ENCODE data around the gene INF2. TPM values are rescaled to one million over a fixed set of nuclear protein-coding genes. Genes with fewer than 3 reads are reported as not detected.
A peak's percentile ranks its signal among the peaks of the same experiment; 100 is the strongest.
"Not testable (repeated sequence)": the region's sequence is repeated elsewhere in the genome, so short reads cannot be mapped to it uniquely, and the experiment has no call there.

The INF2 gene
- total RNA-seq, 2 donors from 2014 or later, result 21.9 to 43.5 TPM

DNA sequence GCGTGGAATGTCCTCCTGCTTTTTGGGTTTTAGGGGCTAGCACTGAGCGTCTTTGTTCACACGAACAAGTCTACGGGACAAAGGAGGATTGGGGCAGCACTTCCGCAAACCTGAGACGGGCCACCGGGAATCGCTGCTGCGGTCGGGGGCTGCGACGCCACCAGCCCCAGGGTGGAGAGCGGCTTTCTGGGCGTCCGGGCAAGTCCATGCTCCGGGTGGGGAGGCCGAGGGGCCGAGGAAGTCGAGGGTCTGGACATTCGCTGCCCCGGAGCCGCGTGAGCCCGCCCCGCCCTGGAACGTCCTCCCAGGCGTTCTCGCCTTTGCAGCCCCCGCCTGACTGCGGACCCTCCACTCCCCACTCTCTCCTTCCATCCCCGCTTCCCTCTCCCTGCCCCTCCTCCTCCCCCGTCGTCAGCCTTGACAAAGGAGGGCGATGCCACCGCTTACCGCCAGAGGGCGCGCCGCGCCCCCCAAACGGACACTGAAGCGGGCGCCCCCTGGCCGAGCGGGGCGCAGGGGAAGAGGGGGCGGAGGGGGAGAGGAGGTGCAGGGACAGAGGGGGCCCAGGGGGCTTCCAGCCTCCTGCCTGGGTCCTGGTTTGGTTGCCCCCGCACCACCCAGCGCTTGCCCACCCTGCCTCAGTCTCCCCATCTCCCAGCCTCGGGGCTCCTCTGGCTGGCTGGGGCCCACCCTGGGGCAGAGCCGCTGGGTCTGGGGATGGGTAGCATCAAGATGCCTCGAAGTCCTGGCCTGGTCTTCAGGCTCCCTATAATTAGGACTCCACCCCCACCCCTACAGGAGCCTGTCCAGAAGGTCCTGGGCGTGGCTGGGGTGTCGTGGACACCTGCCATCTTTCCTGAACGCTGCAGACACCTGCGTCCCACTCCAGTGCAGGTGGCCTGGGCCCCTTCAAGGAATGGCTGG lies 39.1 kb upstream of the INF2 start:
- Histone ChIP-seq H3K36me3 (no peaks in the 10 kb centered on the region), H3K27ac (no peak overlapping the region), H3K27me3 (no peaks in the 10 kb centered on the region), H3K9me3 (no peaks in the 10 kb centered on the region), H3K4me3 (peak overlapping the region; percentile 31 to 48), H3K4me1 (peaks cover 0 to 10% of the 10 kb centered on the region in 2 donors)
- no peak for DNase-seq (ENCODE audit: low spot score)
- TF ChIP-seq, protein P1, sequence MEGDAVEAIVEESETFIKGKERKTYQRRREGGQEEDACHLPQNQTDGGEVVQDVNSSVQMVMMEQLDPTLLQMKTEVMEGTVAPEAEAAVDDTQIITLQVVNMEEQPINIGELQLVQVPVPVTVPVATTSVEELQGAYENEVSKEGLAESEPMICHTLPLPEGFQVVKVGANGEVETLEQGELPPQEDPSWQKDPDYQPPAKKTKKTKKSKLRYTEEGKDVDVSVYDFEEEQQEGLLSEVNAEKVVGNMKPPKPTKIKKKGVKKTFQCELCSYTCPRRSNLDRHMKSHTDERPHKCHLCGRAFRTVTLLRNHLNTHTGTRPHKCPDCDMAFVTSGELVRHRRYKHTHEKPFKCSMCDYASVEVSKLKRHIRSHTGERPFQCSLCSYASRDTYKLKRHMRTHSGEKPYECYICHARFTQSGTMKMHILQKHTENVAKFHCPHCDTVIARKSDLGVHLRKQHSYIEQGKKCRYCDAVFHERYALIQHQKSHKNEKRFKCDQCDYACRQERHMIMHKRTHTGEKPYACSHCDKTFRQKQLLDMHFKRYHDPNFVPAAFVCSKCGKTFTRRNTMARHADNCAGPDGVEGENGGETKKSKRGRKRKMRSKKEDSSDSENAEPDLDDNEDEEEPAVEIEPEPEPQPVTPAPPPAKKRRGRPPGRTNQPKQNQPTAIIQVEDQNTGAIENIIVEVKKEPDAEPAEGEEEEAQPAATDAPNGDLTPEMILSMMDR (IDR thresholded peaks at IDR 0.05), result peak; percentile 99 to 100

DNA sequence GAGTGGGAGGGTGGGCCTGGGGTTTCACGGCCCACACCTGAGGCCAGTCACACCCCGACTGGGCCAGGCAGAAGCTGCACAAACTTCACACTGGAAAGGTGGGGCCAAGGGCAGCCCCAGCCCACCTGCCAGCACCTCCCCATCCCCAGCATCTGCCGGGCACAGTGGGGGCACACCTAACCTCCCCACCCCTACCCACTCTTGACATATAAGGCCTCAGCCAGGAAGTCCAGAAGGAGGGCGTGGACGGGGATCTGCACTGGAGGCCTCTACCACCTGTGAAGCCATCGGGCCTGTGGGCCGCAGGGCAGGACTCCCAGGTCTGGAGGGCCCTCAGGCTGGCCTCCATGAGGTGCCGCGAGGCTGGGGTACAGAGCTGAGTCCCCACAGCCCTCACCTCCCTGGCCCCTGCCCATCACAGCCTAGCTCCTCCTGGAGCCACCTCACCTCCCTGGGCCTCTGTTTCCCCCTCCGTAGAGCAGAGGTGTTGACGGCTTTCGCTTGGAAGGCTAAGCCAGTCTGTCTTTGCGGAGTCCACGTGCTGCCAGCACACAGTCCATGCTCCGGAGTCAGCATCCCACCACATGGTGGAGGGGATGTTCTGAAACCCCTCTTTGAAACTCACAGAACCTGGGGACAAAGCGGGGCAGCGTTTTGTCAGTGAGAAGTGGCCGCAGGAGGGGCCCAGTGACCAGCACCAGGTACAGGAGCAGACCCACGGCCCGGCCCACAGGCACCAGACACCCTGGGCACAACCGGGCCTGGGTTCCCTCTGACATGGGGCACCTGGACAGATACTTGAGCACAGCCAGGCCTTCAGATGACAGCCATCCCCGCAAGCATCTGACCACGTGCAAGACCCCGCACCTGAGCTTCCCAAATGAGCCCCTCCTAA lies 38.2 kb upstream of the INF2 start:
- no peaks in the 10 kb centered on the region for H3K27me3 ChIP-seq
- no peaks in the 10 kb centered on the region for H3K36me3 ChIP-seq
- peaks cover 0 to 10% of the 10 kb centered on the region in 2 donors for H3K4me1 ChIP-seq

DNA sequence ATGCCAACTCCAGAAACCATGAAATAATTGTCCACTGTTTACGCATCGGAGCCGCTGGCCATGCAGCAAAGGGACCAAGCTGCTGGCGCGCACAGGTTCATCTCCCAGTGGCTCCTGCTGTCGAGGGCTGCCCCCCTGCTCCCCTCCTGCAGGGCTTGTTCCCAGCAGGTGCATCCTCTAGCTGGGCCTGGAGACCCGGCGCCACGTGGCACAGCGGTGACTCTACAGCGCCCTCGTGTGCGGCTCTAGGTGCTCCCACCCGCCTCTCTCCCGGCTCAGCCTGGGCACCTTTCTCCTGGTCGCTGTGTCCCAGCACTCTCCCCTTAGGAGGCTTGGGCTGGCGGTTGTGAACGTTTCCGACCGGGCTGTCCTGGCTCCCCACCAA lies 37.5 kb upstream of the INF2 start:
- Histone ChIP-seq H3K27ac (no peak overlapping the region), H3K4me3 (no peak overlapping the region), H3K4me1 (peaks cover 0 to 10% of the 10 kb centered on the region in 2 donors)

More for the DNA sequence above, 38.2 kb upstream of the INF2 start:
- H3K27ac ChIP-seq, result no peak overlapping the region
- no peak for DNase-seq (ENCODE audit: low spot score)
- H3K9me3 ChIP-seq, result no peaks in the 10 kb centered on the region
- no peak overlapping the region for H3K4me3 ChIP-seq
- TF ChIP-seq, protein P1 (IDR thresholded peaks at IDR 0.05), result no peak

DNA sequence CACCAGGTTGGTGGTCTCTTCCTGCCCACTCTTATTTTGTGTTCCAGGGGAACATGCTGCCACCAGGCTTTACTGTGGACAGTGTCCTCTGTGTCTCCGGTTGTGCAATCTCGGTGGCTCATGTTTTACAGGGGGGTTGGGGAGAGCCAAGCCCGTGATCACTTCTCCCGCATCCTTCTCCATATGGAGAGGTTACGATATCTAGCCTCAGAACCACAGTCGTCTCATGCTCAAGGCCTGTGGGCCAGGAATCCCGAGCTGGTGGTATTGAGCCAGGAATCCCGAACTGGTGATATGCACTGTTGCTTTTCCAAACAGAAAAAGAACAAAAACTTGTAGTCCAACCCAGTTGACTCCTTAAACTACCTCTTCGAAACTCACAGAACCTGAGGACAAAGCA lies 37.0 kb upstream of the INF2 start:
- Histone ChIP-seq H3K36me3 (no peaks in the 10 kb centered on the region), H3K4me3 (no peak overlapping the region), H3K27ac (no peak overlapping the region), H3K27me3 (no peaks in the 10 kb centered on the region), H3K4me1 (peaks cover 0 to 10% of the 10 kb centered on the region in 2 donors), H3K9me3 (no peaks in the 10 kb centered on the region)
- no peak for DNase-seq (ENCODE audit: low spot score)
- TF ChIP-seq, protein P1 (IDR thresholded peaks at IDR 0.05), result no peak

More for the DNA sequence above, 37.5 kb upstream of the INF2 start:
- no peaks in the 10 kb centered on the region for H3K27me3 ChIP-seq
- TF ChIP-seq, protein P1 (IDR thresholded peaks at IDR 0.05), result no peak
- DNase-seq (ENCODE audit: low spot score), result no peak
- no peaks in the 10 kb centered on the region for H3K9me3 ChIP-seq
- no peaks in the 10 kb centered on the region for H3K36me3 ChIP-seq

DNA sequence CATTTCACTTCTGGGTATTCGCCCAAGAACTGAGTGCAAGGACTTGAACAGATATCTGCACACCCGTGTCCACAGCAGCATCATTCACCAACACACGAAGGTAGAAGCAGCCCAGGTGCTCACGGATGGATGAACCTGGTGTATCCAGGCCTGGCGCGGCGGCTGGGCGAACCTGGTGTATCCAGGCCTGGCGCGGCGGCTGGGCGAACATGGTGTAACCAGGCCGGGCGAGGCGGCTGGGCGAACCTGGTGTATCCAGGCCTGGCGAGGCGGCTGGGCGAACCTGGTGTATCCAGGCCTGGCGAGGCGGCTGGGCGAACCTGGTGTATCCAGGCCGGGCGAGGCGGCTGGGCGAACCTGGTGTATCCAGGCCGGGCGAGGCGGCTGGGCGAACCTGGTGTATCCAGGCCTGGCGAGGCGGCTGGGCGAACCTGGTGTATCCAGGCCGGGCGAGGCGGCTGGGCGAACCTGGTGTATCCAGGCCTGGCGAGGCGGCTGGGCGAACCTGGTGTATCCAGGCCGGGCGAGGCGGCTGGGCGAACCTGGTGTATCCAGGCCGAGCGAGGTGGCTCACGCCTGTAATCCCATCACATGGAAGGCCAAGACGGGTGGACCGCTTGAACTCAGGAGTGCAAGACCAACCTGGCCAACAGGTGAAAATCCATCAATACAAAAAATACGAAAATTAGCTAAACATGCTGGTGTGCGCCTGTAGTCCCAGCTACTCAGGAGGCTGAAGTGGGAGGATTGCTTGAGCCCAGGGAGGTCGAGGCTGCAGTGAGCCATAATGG lies 36.1 kb upstream of the INF2 start:
- not testable (repeated sequence) for H3K36me3 ChIP-seq; H3K4me3 ChIP-seq; H3K4me1 ChIP-seq; H3K27ac ChIP-seq; H3K9me3 ChIP-seq; H3K27me3 ChIP-seq; DNase-seq (ENCODE audit: low spot score)
